MCF 10A (cell line): ENCODE measurements around the gene GAP43. TPM values are rescaled to one million over a fixed set of nuclear protein-coding genes. Genes with fewer than 3 reads are reported as not detected.

ENCODE experiments used
- BruUV-seq: library from RNA; stranded (reverse); fragments of 400-500 nt; replicated peaks from 2 replicates; lab custom pipeline; 2021; lab: Mats Ljungman, UMichigan
- CTCF ChIA-PET: fragments of 300-600 bp; sonication (Branson Sonifier 250); formaldehyde crosslinking; extraction: SDS; loops from one replicate; lab custom pipeline; 2021; ENCODE audit warnings: antibody characterized with exemption, inconsistent platforms; lab: Yijun Ruan, JAX
- POLR2A ChIA-PET: fragments of 300-600, 350-650 bp; sonication (Branson Sonifier 250); formaldehyde crosslinking; extraction: SDS; loops from one replicate; lab custom pipeline; 2020; ENCODE audit warnings: antibody characterized with exemption, inconsistent platforms; lab: Yijun Ruan, JAX
- DNase-seq: peaks from one replicate; pipeline ENCODE4 v3.0.0-alpha.2; 2018; ENCODE audit not compliant: unreplicated experiment
- H3K27ac Mint-ChIP-seq: one replicate; pipeline ENCODE4 v1.8.0; 2022; ENCODE audit warnings: mild to moderate bottlenecking, low read depth, mixed read lengths; ENCODE audit not compliant: unreplicated experiment
- H3K27me3 Mint-ChIP-seq: one replicate; pipeline ENCODE4 v1.8.0; 2022; ENCODE audit warnings: mixed read lengths; ENCODE audit not compliant: insufficient read depth, unreplicated experiment
- H3K36me3 Mint-ChIP-seq: one replicate; pipeline ENCODE4 v1.8.0; 2022; ENCODE audit warnings: mild to moderate bottlenecking, moderate library complexity, mixed read lengths; ENCODE audit not compliant: insufficient read depth, unreplicated experiment
- H3K4me1 Mint-ChIP-seq: one replicate; pipeline ENCODE4 v1.8.0; 2022; ENCODE audit warnings: mixed read lengths; ENCODE audit not compliant: insufficient read depth, unreplicated experiment
- H3K4me3 Mint-ChIP-seq: one replicate; pipeline ENCODE4 v1.8.0; 2022; ENCODE audit warnings: mild to moderate bottlenecking, moderate library complexity, mixed read lengths; ENCODE audit not compliant: unreplicated experiment
- H3K9me3 Mint-ChIP-seq: one replicate; pipeline ENCODE4 v1.8.0; 2022; ENCODE audit warnings: mixed read lengths; ENCODE audit not compliant: unreplicated experiment
- CTCF ChIP-seq: fragments of 200-600 bp; IDR thresholded peaks from one replicate; pipeline ENCODE4 v1.8.0; 2022; ENCODE audit warnings: antibody characterized with exemption, mild to moderate bottlenecking; ENCODE audit not compliant: unreplicated experiment
- intact Hi-C: fragments of 100-400 bp; cut with micrococcal nuclease; formaldehyde crosslinking; loops from 2 replicates; pipeline ENCODE4 v1.14.1; 2022
- total RNA-seq: library from RNA; stranded (reverse); gene quantifications from 2 replicates; pipeline ENCODE4 v1.2.3, GENCODE V29; 2022

The GAP43 gene
- total RNA-seq, 1 experiment from 2014 or later: not detected

GRCh38 chr3:115768661-115769060 is 145.4 kb downstream of the GAP43 start:
- H3K27ac Mint-ChIP-seq: no peak overlapping the region
- DNase-seq: no peak
- TF ChIP-seq CTCF: no peak
- intact Hi-C loops: no loop called here
- no peaks in the 10 kb centered on the region for H3K27me3 Mint-ChIP-seq
- ChIA-PET CTCF (interaction anchor here (0.7 kb wide), 1 partner anchor 75 kb away, joined by 4 read pairs; no protein-coding TSS in a partner anchor), POLR2A (no interaction called here)
- H3K4me1 Mint-ChIP-seq: peaks cover 9% of the 10 kb centered on the region
- no peaks in the 10 kb centered on the region for H3K9me3 Mint-ChIP-seq
- BruUV-seq: no TSS peak
- no peak overlapping the region for H3K4me3 Mint-ChIP-seq
- no peaks in the 10 kb centered on the region for H3K36me3 Mint-ChIP-seq
